Calu3 (cell line): ENCODE results near the gene SLITRK1. TPM values are rescaled to one million over a fixed set of nuclear protein-coding genes. Genes with fewer than 3 reads are reported as not detected.
A peak's percentile ranks its signal among the peaks of the same experiment; 100 is the strongest.

Experiments used
- BruUV-seq: library from RNA; stranded (reverse); fragments of 400-500 nt; replicated peaks from 2 replicates; lab custom pipeline; 2021; lab: Mats Ljungman, UMichigan
- CTCF ChIA-PET: fragments of 300-600 bp; sonication (Branson Sonifier 250); formaldehyde crosslinking; loops from one replicate; lab custom pipeline; 2022; ENCODE audit warnings: antibody characterized with exemption; lab: Charles Lee
- DNase-seq: peaks from one replicate; pipeline ENCODE4 v3.0.0; 2022
- H3K27ac Mint-ChIP-seq: one replicate; pipeline ENCODE4 v1.8.0; 2022; ENCODE audit warnings: mixed read lengths; ENCODE audit not compliant: unreplicated experiment
- H3K27me3 Mint-ChIP-seq: one replicate; pipeline ENCODE4 v1.8.0; 2022; ENCODE audit warnings: mixed read lengths; ENCODE audit not compliant: unreplicated experiment
- H3K36me3 Mint-ChIP-seq: one replicate; pipeline ENCODE4 v1.8.0; 2022; ENCODE audit warnings: mild to moderate bottlenecking, moderate library complexity, mixed read lengths; ENCODE audit not compliant: insufficient read depth, unreplicated experiment
- H3K4me1 Mint-ChIP-seq: one replicate; pipeline ENCODE4 v1.8.0; 2022; ENCODE audit warnings: mild to moderate bottlenecking, low read depth, mixed read lengths; ENCODE audit not compliant: unreplicated experiment
- H3K4me3 Mint-ChIP-seq: one replicate; pipeline ENCODE4 v1.8.0; 2022; ENCODE audit warnings: mild to moderate bottlenecking, low read depth, moderate library complexity, mixed read lengths; ENCODE audit not compliant: unreplicated experiment
- H3K9me3 Mint-ChIP-seq: one replicate; pipeline ENCODE4 v1.8.0; 2022; ENCODE audit warnings: low read depth, mixed read lengths; ENCODE audit not compliant: unreplicated experiment
- intact Hi-C: fragments of 100-400 bp; cut with micrococcal nuclease; formaldehyde crosslinking; loops from one replicate; pipeline ENCODE4 v1.10.0; 2022; ENCODE audit not compliant: unreplicated experiment
- total RNA-seq: library from RNA; stranded (reverse); gene quantifications from 2 replicates; pipeline ENCODE4 v1.2.3, GENCODE V29; 2022
- TF ChIP-seq, protein P1 (sequence below): fragments of 200-600 bp; IDR thresholded peaks from one replicate; pipeline ENCODE4 v1.8.0; 2022; ENCODE audit warnings: antibody characterized with exemption; ENCODE audit not compliant: unreplicated experiment

SLITRK1 gene
- total RNA-seq, 1 experiment from 2014 or later: not detected

DNA sequence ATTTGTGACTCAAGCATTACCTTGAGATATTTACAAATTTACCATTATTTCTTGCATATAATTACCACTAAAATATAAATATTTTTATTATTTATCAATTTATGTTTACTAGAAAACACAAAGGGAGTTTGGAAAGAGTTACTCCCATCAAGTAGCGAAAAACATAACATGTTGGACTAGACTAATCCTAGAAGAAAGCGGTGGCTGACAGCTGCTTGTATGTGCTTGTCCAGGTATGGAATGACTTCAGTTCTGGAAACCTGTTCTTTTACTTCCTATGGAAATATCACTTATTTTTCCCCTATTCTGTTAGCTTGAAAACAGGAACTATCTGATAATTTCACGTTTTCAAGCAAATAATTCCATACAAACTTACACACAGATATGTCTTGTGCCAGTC lies 28.5 kb downstream of the SLITRK1 start:
- no peaks in the 10 kb centered on the region for H3K27me3 Mint-ChIP-seq
- H3K9me3 Mint-ChIP-seq: no peaks in the 10 kb centered on the region
- no peak overlapping the region for H3K4me3 Mint-ChIP-seq
- no peak for DNase-seq
- BruUV-seq: no TSS peak
- no peaks in the 10 kb centered on the region for H3K36me3 Mint-ChIP-seq
- CTCF ChIA-PET: no interaction called here
- no peak overlapping the region for H3K27ac Mint-ChIP-seq
- TF ChIP-seq, protein P1, sequence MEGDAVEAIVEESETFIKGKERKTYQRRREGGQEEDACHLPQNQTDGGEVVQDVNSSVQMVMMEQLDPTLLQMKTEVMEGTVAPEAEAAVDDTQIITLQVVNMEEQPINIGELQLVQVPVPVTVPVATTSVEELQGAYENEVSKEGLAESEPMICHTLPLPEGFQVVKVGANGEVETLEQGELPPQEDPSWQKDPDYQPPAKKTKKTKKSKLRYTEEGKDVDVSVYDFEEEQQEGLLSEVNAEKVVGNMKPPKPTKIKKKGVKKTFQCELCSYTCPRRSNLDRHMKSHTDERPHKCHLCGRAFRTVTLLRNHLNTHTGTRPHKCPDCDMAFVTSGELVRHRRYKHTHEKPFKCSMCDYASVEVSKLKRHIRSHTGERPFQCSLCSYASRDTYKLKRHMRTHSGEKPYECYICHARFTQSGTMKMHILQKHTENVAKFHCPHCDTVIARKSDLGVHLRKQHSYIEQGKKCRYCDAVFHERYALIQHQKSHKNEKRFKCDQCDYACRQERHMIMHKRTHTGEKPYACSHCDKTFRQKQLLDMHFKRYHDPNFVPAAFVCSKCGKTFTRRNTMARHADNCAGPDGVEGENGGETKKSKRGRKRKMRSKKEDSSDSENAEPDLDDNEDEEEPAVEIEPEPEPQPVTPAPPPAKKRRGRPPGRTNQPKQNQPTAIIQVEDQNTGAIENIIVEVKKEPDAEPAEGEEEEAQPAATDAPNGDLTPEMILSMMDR: no peak
- no peaks in the 10 kb centered on the region for H3K4me1 Mint-ChIP-seq
- intact Hi-C loops: no loop called here

DNA sequence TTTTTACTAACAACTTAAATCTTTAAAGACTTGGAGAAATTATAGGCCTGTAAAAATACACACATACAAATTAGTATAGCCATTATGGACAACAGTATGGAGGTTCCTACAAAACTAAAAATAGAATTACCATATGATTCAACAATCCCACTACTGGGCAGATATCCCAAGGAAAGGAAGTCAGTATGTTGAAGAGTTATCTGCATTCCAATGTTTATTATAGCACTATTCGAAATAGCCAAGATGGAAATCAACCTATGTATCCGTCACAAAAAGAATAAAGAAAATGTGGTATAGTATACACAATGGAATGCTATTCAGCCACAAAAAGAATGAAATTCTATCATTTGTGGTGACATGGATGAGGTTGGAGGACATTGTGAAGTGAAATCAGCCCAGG lies 37.2 kb downstream of the SLITRK1 start:
- Mint-ChIP-seq H3K27me3 (no peaks in the 10 kb centered on the region), H3K36me3 (no peaks in the 10 kb centered on the region), H3K4me3 (no peak overlapping the region), H3K27ac (no peak overlapping the region), H3K9me3 (no peaks in the 10 kb centered on the region), H3K4me1 (no peaks in the 10 kb centered on the region)
- TF ChIP-seq, protein P1: no peak
- no TSS peak for BruUV-seq
- CTCF ChIA-PET: no interaction called here
- no peak for DNase-seq
- intact Hi-C loops: no loop called here

DNA sequence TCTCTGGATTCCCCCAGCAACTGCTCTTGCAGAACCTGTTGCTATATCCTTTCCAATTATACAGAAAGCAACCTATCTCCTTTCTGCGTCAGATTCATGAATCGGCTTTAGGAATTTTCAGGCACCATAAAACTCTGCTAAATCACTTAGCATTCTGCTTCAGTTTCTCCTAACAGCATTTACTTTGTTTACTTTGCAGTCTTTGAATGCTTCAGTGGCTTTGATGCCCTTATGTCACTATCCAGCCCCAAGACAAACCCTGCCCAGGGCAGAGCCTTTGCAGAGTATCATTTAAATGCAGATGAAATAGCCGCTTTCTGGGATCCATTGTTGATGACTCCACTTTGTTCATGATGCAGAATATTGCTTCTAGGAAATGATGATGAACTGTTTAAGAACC lies 43.1 kb downstream of the SLITRK1 start:
- intact Hi-C loops: no loop called here
- TF ChIP-seq, protein P1: no peak
- no peak overlapping the region for H3K4me3 Mint-ChIP-seq
- no peaks in the 10 kb centered on the region for H3K9me3 Mint-ChIP-seq
- no peaks in the 10 kb centered on the region for H3K27me3 Mint-ChIP-seq
- H3K36me3 Mint-ChIP-seq: no peaks in the 10 kb centered on the region
- BruUV-seq: no TSS peak
- CTCF ChIA-PET: no interaction called here
- H3K27ac Mint-ChIP-seq: no peak overlapping the region
- no peaks in the 10 kb centered on the region for H3K4me1 Mint-ChIP-seq
- DNase-seq: no peak

DNA sequence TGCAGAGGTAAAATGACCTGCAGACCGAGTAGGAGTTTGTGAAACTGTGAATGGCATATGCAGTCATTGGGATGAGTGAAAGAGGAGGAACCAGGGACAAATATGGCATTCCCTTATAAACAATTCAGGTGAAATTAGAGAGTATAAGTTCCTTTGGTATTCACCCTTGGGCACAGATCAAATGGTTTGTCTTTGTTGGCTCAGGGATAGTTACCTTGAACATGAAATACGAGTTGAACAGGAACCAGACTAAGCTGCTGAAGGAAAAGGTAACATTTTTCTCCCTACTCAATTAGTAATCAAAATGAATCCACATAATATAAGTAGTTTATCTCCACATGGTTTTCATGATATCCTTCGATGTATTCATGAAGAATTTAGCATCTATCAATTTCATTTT lies 50.5 kb downstream of the SLITRK1 start:
- no peak overlapping the region for H3K27ac Mint-ChIP-seq
- TF ChIP-seq, protein P1: no peak
- H3K4me1 Mint-ChIP-seq: peaks cover 17% of the 10 kb centered on the region
- no peak for DNase-seq
- CTCF ChIA-PET: no interaction called here
- no peaks in the 10 kb centered on the region for H3K27me3 Mint-ChIP-seq
- H3K4me3 Mint-ChIP-seq: peak overlapping the region; percentile 23
- no peaks in the 10 kb centered on the region for H3K36me3 Mint-ChIP-seq
- H3K9me3 Mint-ChIP-seq: no peaks in the 10 kb centered on the region
- intact Hi-C loops: no loop called here
- BruUV-seq: no TSS peak
